Large intestine (tissue), 3 donors: ENCODE data around the gene CLCN1. TPM values are rescaled to one million over a fixed set of nuclear protein-coding genes. Genes with fewer than 3 reads are reported as not detected.
A peak's percentile ranks its signal among the peaks of the same experiment; 100 is the strongest.

ENCODE experiments used
- DNase-seq, 2 donors: peaks; one replicate each; pipeline versions ENCODE4 v3.0.0 to v3.0.0-alpha.2; 2013
- H3K27ac ChIP-seq: one replicate; pipeline ENCODE4 v1.5.1; 2013; ENCODE audit warnings: low read length
- H3K27me3 ChIP-seq: 2 replicates; pipeline ENCODE4 v1.6.1; 2013; ENCODE audit warnings: low read length; ENCODE audit not compliant: control insufficient read depth, insufficient read depth
- H3K36me3 ChIP-seq: 2 replicates; pipeline ENCODE4 v1.6.1; 2013; ENCODE audit warnings: low read length; ENCODE audit not compliant: control insufficient read depth, insufficient read depth
- H3K4me1 ChIP-seq: one replicate; pipeline ENCODE4 v1.6.1; 2013; ENCODE audit warnings: low read length; ENCODE audit not compliant: control insufficient read depth, insufficient read depth
- H3K4me3 ChIP-seq: one replicate; pipeline ENCODE4 v1.5.1; 2013; ENCODE audit warnings: low read length
- H3K9me3 ChIP-seq: one replicate; pipeline ENCODE4 v1.6.1; 2013; ENCODE audit warnings: mild to moderate bottlenecking, low read depth, low read length, moderate library complexity; ENCODE audit not compliant: control insufficient read depth
- WGBS: methylation state at CpG from one replicate; pipeline ENCODE4 v1.1.5; 2013; ENCODE audit warnings: low lambda C conversion rate; ENCODE audit not compliant: insufficient coverage; 5-methylcytosine and 5-hydroxymethylcytosine counted together
- polyA plus RNA-seq: library from polyadenylated mRNA; unstranded; fragments of 120-200 nt; gene quantifications from one replicate; pipeline ENCODE4 v1.2.1, GENCODE V29; 2013

Gene CLCN1
- polyA plus RNA-seq, 1 donor = 1.6 TPM

- Histone ChIP-seq H3K4me1 (peaks cover 42% of the 10 kb centered on the region), H3K9me3 (no peaks in the 10 kb centered on the region), H3K36me3 (peaks cover 38% of the 10 kb centered on the region), H3K27ac (peak overlapping the region; percentile 32), H3K27me3 (no peaks in the 10 kb centered on the region), H3K4me3 (no peak overlapping the region)
- no peak for DNase-seq
- WGBS = no CpG with 5 or more reads among the region's 14 CpGs
Observed at GRCh38 chr7:143384661-143385631, 69.0 kb downstream of the CLCN1 start.

DNA sequence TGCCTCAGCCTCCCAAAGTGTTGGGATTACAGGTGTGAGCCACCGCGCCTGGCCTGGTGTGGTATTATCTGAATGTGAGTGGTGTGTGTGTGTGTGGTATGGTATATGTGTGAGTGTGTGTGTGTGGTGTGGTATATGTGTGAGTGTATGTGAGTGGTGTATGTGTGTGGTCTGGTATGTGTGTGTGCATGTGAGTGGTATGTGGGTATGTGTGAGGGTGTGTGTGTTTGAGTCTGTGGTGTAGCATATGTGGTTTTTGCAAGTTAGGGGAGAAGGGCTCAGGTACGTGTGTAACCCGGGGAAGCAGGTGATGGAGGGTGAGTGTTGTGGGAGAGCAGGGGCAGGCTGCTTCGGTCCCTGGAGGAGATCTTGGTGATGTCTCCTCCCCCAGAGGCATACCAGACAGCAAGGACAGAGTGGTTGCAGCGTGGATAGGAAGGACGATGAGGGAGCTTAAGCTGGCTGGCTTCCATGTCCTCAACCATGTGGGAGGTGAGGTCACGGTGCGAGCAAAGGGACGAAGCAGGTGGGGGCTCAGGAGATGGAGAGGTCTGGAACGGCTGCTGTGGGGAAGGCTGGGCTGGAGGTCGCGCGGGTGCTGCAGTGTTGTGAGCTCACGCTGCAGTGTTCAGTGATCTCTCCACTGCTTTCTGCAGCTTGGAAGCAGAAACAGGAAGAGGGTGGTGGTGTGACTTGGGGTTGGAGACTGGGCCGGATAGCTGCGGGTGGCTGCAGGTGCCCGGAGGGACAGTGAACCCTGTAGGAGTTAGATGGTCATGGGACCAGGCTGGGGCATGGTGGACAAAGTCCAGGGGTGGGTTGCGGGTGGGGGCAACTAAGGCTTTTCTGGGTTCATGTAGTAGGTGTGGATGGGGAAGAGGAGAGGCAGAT is 70.2 kb downstream of the CLCN1 start:
- 73% methylated on average over 3 of the region's 19 CpGs for WGBS
- H3K4me3 ChIP-seq = no peak overlapping the region

DNA sequence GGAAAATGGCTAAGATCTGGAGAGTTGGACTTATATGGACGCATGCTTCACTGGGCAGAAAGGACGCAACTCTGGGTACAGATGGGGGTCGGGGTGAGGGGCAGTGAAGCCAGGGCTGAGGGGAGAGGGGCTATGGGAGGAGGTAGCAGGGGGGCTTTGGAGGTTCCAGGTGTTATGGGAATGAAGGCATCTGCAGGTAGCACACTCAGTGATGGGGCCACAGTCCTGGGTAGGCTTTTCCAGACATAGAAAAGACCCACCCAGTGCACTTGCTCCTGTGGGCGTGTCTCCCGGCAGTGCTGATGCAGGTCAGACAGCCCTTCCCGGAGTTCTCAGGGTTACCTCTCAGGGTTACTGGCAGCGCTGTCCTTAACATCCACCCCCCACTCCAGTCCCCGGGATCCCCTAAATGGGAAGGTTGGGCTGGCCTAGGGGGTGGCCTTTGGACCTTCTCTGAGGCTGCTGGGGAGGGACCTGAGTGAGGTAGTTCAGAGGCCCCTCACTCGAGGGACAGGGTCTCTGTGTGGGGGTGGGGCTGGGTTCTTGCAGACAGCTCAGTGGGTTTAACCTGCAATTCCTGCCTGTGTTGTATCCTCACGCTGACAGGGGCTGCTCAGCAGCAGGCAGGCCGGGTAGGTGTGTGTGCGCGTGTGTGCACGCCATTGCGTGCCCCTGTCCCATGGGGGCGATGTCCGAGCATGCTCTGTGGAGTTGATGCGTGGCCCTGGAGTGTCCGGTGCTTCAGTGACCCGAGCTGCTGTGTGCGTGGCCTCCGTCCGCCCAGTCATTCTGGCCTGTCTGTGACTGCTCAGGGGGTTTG is 71.5 kb downstream of the CLCN1 start:
- Histone ChIP-seq H3K4me1 (peaks cover 48% of the 10 kb centered on the region), H3K4me3 (no peak overlapping the region), H3K36me3 (peaks cover 62% of the 10 kb centered on the region), H3K9me3 (no peaks in the 10 kb centered on the region), H3K27me3 (no peaks in the 10 kb centered on the region), H3K27ac (peak overlapping the region; percentile 62)
- peak in 1 of 2 donors; percentile 58 for DNase-seq
- no CpG with 5 or more reads among the region's 23 CpGs for WGBS

More for the DNA sequence above, 70.2 kb downstream of the CLCN1 start:
- DNase-seq = peak; percentile 71 to 80
- no peaks in the 10 kb centered on the region for H3K27me3 ChIP-seq
- H3K4me1 ChIP-seq = peaks cover 40% of the 10 kb centered on the region
- H3K9me3 ChIP-seq = no peaks in the 10 kb centered on the region
- H3K27ac ChIP-seq = peak overlapping the region; percentile 72
- peaks cover 50% of the 10 kb centered on the region for H3K36me3 ChIP-seq

GRCh38 chr7:143388051-143388450 is 72.1 kb downstream of the CLCN1 start:
- Histone ChIP-seq H3K4me3 (no peak overlapping the region), H3K4me1 (peaks cover 51% of the 10 kb centered on the region), H3K36me3 (peaks cover 60% of the 10 kb centered on the region), H3K9me3 (no peaks in the 10 kb centered on the region), H3K27ac (no peak overlapping the region), H3K27me3 (no peaks in the 10 kb centered on the region)
- no peak for DNase-seq
- WGBS = no CpG with 5 or more reads among the region's 10 CpGs

DNA sequence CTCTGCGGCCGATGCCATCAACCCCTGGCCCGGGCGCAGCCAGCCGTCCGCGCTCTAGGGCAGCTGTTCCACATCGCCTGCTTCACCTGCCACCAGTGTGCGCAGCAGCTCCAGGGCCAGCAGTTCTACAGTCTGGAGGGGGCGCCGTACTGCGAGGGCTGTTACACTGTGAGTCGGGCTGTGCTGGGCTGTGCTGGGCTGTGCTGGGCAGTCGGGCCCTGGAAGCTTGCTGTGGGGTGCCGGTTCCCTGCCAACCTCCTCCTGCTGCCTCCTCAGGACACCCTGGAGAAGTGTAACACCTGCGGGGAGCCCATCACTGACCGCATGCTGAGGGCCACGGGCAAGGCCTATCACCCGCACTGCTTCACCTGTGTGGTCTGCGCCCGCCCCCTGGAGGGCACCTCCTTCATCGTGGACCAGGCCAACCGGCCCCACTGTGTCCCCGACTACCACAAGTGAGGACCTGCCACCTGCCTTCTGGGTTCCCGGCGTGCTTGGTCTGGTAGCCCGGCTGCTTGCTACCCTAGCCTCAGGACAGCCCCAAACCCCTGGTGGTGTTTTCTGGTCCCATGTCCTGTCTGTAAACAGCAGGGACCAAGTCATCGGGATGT is 72.7 kb downstream of the CLCN1 start:
- no peak for DNase-seq
- Histone ChIP-seq H3K27ac (no peak overlapping the region), H3K27me3 (no peaks in the 10 kb centered on the region), H3K4me1 (peaks cover 54% of the 10 kb centered on the region), H3K4me3 (no peak overlapping the region), H3K36me3 (peaks cover 56% of the 10 kb centered on the region), H3K9me3 (no peaks in the 10 kb centered on the region)
- WGBS = no CpG with 5 or more reads among the region's 28 CpGs

GRCh38 chr7:143389316-143390103 is 73.6 kb downstream of the CLCN1 start:
- H3K27ac ChIP-seq = no peak overlapping the region
- peaks cover 56% of the 10 kb centered on the region for H3K36me3 ChIP-seq
- no peaks in the 10 kb centered on the region for H3K27me3 ChIP-seq
- no peak for DNase-seq
- no CpG with 5 or more reads among the region's 15 CpGs for WGBS
- no peak overlapping the region for H3K4me3 ChIP-seq
- H3K9me3 ChIP-seq = no peaks in the 10 kb centered on the region
- H3K4me1 ChIP-seq = peaks cover 58% of the 10 kb centered on the region

DNA sequence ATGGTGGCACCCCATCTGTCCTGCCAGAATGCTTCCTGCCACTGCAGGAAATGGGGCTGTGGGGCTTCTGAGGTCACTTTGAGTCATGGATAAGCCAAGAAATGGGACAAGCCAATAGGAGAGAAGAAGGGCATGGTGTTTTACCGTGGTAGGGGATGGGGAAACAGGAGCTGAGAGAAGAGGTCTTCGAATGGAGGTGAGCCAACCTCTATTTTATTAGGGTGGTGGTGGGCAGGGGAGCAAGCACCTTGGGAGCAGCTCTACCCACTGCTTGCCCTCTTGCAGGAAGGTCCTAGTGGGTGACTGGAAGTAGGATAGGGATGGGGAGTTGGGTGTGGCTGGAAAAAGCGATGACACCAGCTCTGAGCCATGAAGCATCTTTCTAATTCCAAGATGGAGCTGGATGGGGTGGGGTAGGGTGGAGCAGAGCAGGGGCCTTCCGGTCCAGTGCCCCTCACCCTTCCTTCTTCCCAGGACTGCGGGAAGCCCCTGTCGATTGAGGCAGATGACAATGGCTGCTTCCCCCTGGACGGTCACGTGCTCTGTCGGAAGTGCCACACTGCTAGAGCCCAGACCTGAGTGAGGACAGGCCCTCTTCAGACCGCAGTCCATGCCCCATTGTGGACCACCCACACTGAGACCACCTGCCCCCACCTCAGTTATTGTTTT is 74.3 kb downstream of the CLCN1 start:
- Histone ChIP-seq H3K36me3 (peaks cover 56% of the 10 kb centered on the region), H3K4me3 (no peak overlapping the region), H3K27me3 (no peaks in the 10 kb centered on the region), H3K27ac (no peak overlapping the region), H3K4me1 (peaks cover 58% of the 10 kb centered on the region), H3K9me3 (no peaks in the 10 kb centered on the region)
- DNase-seq = no peak
- WGBS = no CpG with 5 or more reads among the region's 10 CpGs

DNA sequence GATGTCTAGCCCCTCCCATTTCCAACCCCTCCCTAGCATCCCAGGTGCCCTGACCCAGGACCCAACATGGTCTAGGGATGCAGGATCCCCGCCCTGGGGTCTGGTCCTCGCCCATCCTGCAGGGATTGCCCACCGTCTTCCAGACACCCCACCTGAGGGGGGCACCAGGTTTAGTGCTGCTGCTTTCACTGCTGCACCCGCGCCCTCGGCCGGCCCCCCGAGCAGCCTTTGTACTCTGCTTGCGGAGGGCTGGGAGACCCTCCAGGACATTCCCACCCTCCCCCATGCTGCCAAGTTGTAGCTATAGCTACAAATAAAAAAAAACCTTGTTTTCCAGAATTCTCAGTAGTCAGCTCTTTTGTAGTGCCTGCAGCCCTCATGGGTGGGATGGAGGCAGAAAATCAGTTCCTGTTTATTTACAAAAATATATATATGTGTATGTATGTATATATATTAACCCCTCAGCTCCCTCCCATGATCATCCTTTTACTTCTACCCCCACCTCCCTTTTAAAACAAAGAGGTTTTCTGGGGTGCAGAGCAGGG is 74.9 kb downstream of the CLCN1 start:
- Histone ChIP-seq H3K4me1 (peaks cover 61% of the 10 kb centered on the region), H3K27me3 (no peaks in the 10 kb centered on the region), H3K9me3 (no peaks in the 10 kb centered on the region), H3K27ac (no peak overlapping the region), H3K36me3 (peaks cover 56% of the 10 kb centered on the region), H3K4me3 (no peak overlapping the region)
- WGBS = no CpG with 5 or more reads among the region's 9 CpGs
- no peak for DNase-seq
